ENCODE data around the gene RSU1.
"Not testable (repeated sequence)": the region's sequence is repeated elsewhere in the genome, so short reads cannot be mapped to it uniquely, and the experiment has no call there.

The RSU1 gene

DNA sequence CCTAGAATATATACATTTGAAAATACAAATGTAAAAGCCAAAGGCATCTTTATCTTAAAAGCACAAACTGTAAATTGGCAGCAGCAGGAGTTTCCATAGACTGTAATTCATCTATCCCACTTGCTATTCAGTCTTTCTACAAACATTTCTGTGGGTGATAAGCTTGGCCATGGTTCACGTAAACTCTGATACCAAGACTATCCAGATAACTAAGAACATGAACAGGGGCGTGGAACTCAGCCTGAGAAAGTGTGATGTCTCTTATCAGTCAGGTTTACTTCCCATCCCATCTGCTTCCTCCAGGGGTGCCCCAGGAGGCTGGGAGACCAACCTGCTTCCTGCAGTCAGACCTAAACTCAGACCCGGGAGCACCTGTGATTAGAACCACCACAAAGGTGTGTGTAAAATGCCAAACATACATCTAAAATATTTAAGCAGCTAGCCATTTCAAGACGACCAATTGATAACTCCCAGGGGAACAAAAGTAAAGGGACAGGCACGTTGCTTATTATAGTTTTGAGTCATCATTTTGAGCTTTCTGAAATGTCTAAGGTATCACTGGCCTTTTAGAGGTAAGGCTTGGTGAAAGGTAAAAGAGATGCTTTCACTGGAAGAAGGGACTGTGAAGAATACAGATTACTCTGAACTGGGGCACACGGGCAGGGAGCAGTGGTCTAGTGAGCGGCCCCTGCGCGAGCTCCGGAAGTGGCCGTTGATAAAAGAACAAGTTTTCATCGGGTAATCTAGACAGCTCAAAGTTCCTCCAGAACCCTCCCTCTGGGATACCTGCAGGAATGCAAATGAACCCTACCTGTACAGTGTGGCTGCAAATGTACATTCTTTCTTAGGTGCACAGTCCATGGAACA is 51.5 kb downstream of the RSU1 start:
- no peaks in the 10 kb centered on the region for H3K9me3 ChIP-seq
- no peaks in the 10 kb centered on the region for H3K4me1 ChIP-seq
- in situ Hi-C loops (cut with MboI; ENCODE audit: low sequenced_read_pairs), result no loop called here
- no peaks in the 10 kb centered on the region for H3K36me3 ChIP-seq (replicated peaks)
- H3K27me3 ChIP-seq (ENCODE audit: low read depth), result no peaks in the 10 kb centered on the region
- no peak for DNase-seq (ENCODE audit: low spot score in 2 of 2)
- no peak overlapping the region for H3K4me3 ChIP-seq

- no peaks in the 10 kb centered on the region for H3K36me3 ChIP-seq (replicated peaks)
- no peaks in the 10 kb centered on the region for H3K27me3 ChIP-seq (ENCODE audit: low read depth)
- no peaks in the 10 kb centered on the region for H3K4me1 ChIP-seq
- H3K4me3 ChIP-seq, result no peak overlapping the region
- in situ Hi-C loops (cut with MboI; ENCODE audit: low sequenced_read_pairs), result no loop called here
- no peaks in the 10 kb centered on the region for H3K9me3 ChIP-seq
- DNase-seq (ENCODE audit: low spot score in 2 of 2), result no peak
These were observed 55.9 kb downstream of the RSU1 start for GRCh38 chr10:16761300-16761699.

DNA sequence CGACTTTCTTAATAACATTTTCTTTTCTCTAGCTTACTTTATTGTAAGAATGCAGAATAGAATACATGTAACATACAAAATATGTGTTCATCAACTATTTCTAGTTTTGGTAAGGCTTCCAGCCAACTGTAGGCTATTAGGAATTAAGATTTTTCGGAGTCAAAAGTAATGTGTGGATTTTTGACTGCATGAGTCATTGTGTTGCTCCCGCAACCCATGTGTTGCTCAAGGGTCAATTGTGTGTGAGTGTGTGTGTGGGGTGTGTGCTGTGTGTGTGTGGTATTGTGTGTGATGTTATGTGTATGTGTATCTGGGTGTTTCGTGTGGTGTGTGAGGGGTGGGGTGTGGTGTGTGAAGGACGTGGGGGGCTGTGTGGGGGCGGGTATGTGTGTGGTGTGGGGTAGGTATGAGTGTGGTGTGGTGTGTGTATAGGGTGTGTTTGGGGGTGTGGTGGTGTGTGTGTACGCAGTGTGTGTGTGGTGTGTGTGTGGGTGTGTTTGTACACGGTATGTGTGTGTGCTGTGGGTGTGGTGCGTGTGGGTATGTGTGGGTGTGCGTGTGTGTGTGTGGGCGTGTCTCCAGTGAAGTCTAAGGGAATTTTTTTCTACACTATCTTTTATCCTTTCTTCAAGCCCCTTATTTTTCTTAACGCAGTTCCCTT is 60.5 kb downstream of the RSU1 start:
- in situ Hi-C loops (cut with MboI; ENCODE audit: low sequenced_read_pairs), result no loop called here
- no peaks in the 10 kb centered on the region for H3K9me3 ChIP-seq
- DNase-seq (ENCODE audit: low spot score in 2 of 2), result no peak
- no peaks in the 10 kb centered on the region for H3K27me3 ChIP-seq (ENCODE audit: low read depth)
- no peaks in the 10 kb centered on the region; the same call in 1 of the 2 replicates for H3K36me3 ChIP-seq (replicated peaks)
- no peak overlapping the region for H3K4me3 ChIP-seq
- no peaks in the 10 kb centered on the region; the same call in 1 of the 2 replicates for H3K4me1 ChIP-seq

- Histone ChIP-seq H3K4me1 (no peaks in the 10 kb centered on the region; the same call in 1 of the 2 replicates), H3K9me3 (no peaks in the 10 kb centered on the region), H3K27me3 (ENCODE audit: low read depth) (no peaks in the 10 kb centered on the region), H3K4me3 (no peak overlapping the region), H3K36me3 (replicated peaks) (no peaks in the 10 kb centered on the region; the same call in 1 of the 2 replicates)
- DNase-seq (ENCODE audit: low spot score in 2 of 2), result no peak
- in situ Hi-C loops (cut with MboI; ENCODE audit: low sequenced_read_pairs), result no loop called here
These were observed 62.5 kb downstream of the RSU1 start for GRCh38 chr10:16754765-16755164.

- H3K4me1 ChIP-seq; H3K9me3 ChIP-seq; in situ Hi-C loops (cut with MboI; ENCODE audit: low sequenced_read_pairs); H3K27me3 ChIP-seq (ENCODE audit: low read depth); DNase-seq (ENCODE audit: low spot score in 2 of 2); H3K4me3 ChIP-seq; H3K36me3 ChIP-seq (replicated peaks): not testable (repeated sequence)
These were observed 64.4 kb downstream of the RSU1 start for GRCh38 chr10:16752849-16753248.

GRCh38 chr10:16752099-16752498 is 65.1 kb downstream of the RSU1 start:
- in situ Hi-C loops (cut with MboI; ENCODE audit: low sequenced_read_pairs), result no loop called here
- Histone ChIP-seq H3K4me3 (no peak overlapping the region), H3K4me1 (no peaks in the 10 kb centered on the region; the same call in 1 of the 2 replicates), H3K9me3 (no peaks in the 10 kb centered on the region), H3K27me3 (ENCODE audit: low read depth) (no peaks in the 10 kb centered on the region), H3K36me3 (replicated peaks) (no peaks in the 10 kb centered on the region; the same call in 1 of the 2 replicates)
- DNase-seq (ENCODE audit: low spot score in 2 of 2), result no peak

GRCh38 chr10:16751244-16751643 is 66.0 kb downstream of the RSU1 start:
- DNase-seq (ENCODE audit: low spot score in 2 of 2), result no peak
- H3K27me3 ChIP-seq (ENCODE audit: low read depth), result no peaks in the 10 kb centered on the region
- H3K9me3 ChIP-seq, result no peaks in the 10 kb centered on the region
- H3K4me1 ChIP-seq, result no peaks in the 10 kb centered on the region; the same call in 1 of the 2 replicates
- no peaks in the 10 kb centered on the region; the same call in 1 of the 2 replicates for H3K36me3 ChIP-seq (replicated peaks)
- H3K4me3 ChIP-seq, result no peak overlapping the region
- in situ Hi-C loops (cut with MboI; ENCODE audit: low sequenced_read_pairs), result no loop called here

GRCh38 chr10:16750461-16750860 is 66.8 kb downstream of the RSU1 start:
- H3K36me3 ChIP-seq (replicated peaks), result no peaks in the 10 kb centered on the region
- H3K27me3 ChIP-seq (ENCODE audit: low read depth), result no peaks in the 10 kb centered on the region
- no peak overlapping the region for H3K4me3 ChIP-seq
- DNase-seq (ENCODE audit: low spot score in 2 of 2), result no peak
- H3K9me3 ChIP-seq, result no peaks in the 10 kb centered on the region
- in situ Hi-C loops (cut with MboI; ENCODE audit: low sequenced_read_pairs), result no loop called here
- peaks cover 4% of the 10 kb centered on the region for H3K4me1 ChIP-seq

GRCh38 chr10:16748749-16749148 is 68.5 kb downstream of the RSU1 start:
- Histone ChIP-seq H3K4me3 (no peak overlapping the region), H3K4me1 (peaks cover 7% of the 10 kb centered on the region), H3K9me3 (no peaks in the 10 kb centered on the region), H3K36me3 (replicated peaks) (no peaks in the 10 kb centered on the region), H3K27me3 (ENCODE audit: low read depth) (no peaks in the 10 kb centered on the region)
- DNase-seq (ENCODE audit: low spot score in 2 of 2), result no peak
- in situ Hi-C loops (cut with MboI; ENCODE audit: low sequenced_read_pairs), result no loop called here

DNA sequence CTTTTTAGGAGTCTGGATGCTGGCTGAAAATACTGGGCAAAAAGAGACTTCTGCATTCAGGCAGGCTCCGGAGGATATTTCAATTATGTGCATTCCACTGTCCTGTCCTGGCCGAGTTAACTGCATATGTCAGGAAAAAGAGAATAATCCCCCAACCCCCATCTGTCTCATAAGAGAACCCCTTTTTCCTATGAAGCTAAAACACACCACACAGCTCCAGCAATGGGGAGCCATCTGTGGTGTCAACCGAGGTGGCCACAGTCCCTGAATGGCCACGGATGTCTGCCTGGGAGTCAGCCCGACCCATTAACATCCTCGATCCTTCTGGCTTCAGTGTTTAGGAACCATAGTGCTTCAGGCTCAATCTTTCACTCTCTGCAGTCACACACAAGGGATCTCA is 70.4 kb downstream of the RSU1 start:
- H3K27me3 ChIP-seq (ENCODE audit: low read depth), result no peaks in the 10 kb centered on the region
- H3K4me1 ChIP-seq, result peaks cover 7% of the 10 kb centered on the region
- in situ Hi-C loops (cut with MboI; ENCODE audit: low sequenced_read_pairs), result no loop called here
- H3K9me3 ChIP-seq, result no peaks in the 10 kb centered on the region
- DNase-seq (ENCODE audit: low spot score in 2 of 2), result no peak
- H3K4me3 ChIP-seq, result no peak overlapping the region
- no peaks in the 10 kb centered on the region for H3K36me3 ChIP-seq (replicated peaks)

DNA sequence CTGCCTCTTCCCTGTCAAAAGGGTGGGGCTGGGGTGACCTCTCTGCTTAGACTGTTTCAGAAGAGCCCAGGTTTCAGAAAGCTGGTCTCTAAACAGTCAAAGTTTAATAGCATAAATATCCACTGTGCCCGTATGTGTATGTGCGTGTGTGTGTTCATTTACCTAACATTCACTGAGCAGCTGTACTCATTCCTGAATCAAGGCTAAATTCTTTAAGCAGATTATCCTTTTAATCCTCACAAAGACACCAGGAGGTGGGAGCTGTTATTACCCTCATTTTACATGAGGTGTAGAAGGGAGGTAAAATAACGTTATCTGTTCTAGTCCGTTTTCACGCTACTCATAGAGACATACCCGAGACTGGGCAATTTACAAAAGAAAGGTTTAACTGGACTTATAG is 72.2 kb downstream of the RSU1 start:
- no peaks in the 10 kb centered on the region for H3K36me3 ChIP-seq (replicated peaks)
- in situ Hi-C loops (cut with MboI; ENCODE audit: low sequenced_read_pairs), result no loop called here

DNA sequence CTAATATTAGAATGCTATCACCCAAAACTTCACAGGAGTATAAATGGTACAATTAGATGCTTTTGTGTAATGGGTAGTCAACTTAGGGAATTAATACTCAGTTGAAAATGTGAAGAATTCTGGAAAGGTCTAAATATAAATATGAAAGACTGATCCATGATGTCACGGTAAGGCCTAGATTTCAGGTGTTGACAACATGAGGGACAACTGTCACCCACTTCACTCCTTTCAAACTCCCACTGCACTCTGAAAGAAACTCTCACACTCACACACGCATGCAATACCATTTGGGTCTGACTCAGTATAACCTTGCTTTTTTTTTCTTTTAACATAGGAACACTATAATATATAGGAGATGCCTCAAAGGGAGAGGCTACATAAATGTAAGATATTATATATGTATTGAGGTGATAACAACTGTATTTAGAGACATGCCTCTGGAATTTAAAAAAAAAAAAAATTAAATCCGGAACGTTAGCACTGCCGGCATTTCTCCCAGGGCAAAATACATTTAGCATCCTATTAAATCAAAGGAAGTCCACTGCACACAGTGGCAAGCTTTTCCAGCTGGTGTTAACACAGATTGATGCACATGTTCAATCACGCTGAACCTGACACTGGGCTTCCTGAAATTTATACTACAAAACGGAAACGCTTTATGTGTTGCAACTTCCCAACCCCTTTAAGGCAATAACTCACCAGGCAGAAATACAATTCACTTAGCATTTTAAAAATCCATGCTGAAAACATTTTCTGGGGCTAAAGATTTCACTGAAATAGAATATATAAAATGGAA is 74.9 kb downstream of the RSU1 start:
- H3K36me3 ChIP-seq (replicated peaks), result no peaks in the 10 kb centered on the region
- H3K9me3 ChIP-seq, result 0 out of 2 replicates have a peak, but pooled peaks cover 3% of the 10 kb centered on the region
- H3K4me3 ChIP-seq, result no peak overlapping the region
- in situ Hi-C loops (cut with MboI; ENCODE audit: low sequenced_read_pairs), result no loop called here
- H3K27me3 ChIP-seq (ENCODE audit: low read depth), result no peaks in the 10 kb centered on the region
- no peak for DNase-seq (ENCODE audit: low spot score in 2 of 2)
- peaks cover 7% of the 10 kb centered on the region for H3K4me1 ChIP-seq

More for the DNA sequence above, 72.2 kb downstream of the RSU1 start:
- H3K4me1 ChIP-seq, result peaks cover 7% of the 10 kb centered on the region
- H3K27me3 ChIP-seq (ENCODE audit: low read depth), result no peaks in the 10 kb centered on the region
- DNase-seq (ENCODE audit: low spot score in 2 of 2), result peak; percentile 48 to 63
- no peaks in the 10 kb centered on the region for H3K9me3 ChIP-seq
- H3K4me3 ChIP-seq, result no peak overlapping the region

DNA sequence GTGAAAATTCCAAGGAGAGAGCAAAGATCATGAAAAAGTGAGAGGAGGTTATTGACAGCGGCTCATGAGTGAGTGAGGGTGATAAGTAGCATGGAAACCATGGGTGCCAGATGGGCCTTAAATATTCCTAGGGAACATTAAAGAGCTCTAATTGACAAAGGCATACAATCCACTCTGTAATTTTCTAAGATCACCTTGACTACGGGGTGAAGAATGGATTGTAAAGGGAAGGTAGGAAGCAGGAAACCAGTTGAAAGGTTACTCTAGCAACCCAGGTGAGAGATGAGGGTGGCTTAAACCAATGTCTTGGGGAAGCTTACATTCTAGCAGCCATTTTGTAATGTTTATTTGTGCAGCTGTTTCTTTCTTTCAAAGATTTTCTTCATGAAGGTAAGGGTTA is 75.7 kb downstream of the RSU1 start:
- H3K27me3 ChIP-seq (ENCODE audit: low read depth), result no peaks in the 10 kb centered on the region
- peaks cover 7% of the 10 kb centered on the region for H3K4me1 ChIP-seq
- no peak for DNase-seq (ENCODE audit: low spot score in 2 of 2)
- H3K36me3 ChIP-seq (replicated peaks), result no peaks in the 10 kb centered on the region
- no peak overlapping the region for H3K4me3 ChIP-seq
- in situ Hi-C loops (cut with MboI; ENCODE audit: low sequenced_read_pairs), result no loop called here
- 0 out of 2 replicates have a peak, but pooled peaks cover 3% of the 10 kb centered on the region for H3K9me3 ChIP-seq
